Transverse colon (tissue), 4 donors: Measurements from ENCODE around the gene NAP1L5. TPM values are rescaled to one million over a fixed set of nuclear protein-coding genes. Genes with fewer than 3 reads are reported as not detected.

Experiments used
- DNase-seq: peaks from one replicate; pipeline ENCODE4 v3.0.0-alpha.2; 2019
- H3K27ac ChIP-seq, 4 donors: fragments of 200-600 bp; sonication (generic); 2 replicates each; pipeline ENCODE4 v1.5.1; 2016 to 2018; ENCODE audit warnings: inconsistent platforms in 4 of 4
- H3K27me3 ChIP-seq: fragments of 200-600 bp; sonication (generic); 2 replicates; pipeline ENCODE4 v1.5.1; 2017; ENCODE audit warnings: inconsistent platforms
- H3K36me3 ChIP-seq, 4 donors: fragments of 200-600 bp; sonication (generic); 2 replicates each; pipeline ENCODE4 v1.5.1; 2017 to 2019; ENCODE audit warnings: inconsistent platforms in 4 of 4
- H3K4me1 ChIP-seq, 4 donors: fragments of 200-600 bp; sonication (generic); 2 replicates each; pipeline ENCODE4 v1.5.1; 2017 to 2020; ENCODE audit warnings: inconsistent platforms in 4 of 4
- H3K4me3 ChIP-seq, 4 donors: fragments of 200-600 bp; sonication (generic); 1 replicate in 1 of 4; 2 replicates in 3 of 4; pipeline versions ENCODE4 v1.5.1 to v1.6.1; 2017 to 2019; ENCODE audit warnings: inconsistent platforms in 4 of 4
- H3K9me3 ChIP-seq, 2 donors: fragments of 200-600 bp; sonication (generic); 2 replicates each; pipeline ENCODE4 v1.5.1; 2017 to 2019; ENCODE audit warnings: inconsistent platforms in 2 of 2
- CTCF ChIP-seq, 5 experiments: fragments of 200-600 bp in 3 of 5; fragments of 450-650 bp in 2 of 5; sonication (generic) in 3 of 5; IDR thresholded peaks; 1 replicate in 2 of 5; 2 replicates in 3 of 5; pipeline ENCODE4 v1.5.1; 2016 to 2017; ENCODE audit warnings: antibody characterized with exemption in 5 of 5, inconsistent platforms in 3 of 5, mild to moderate bottlenecking in 2 of 5, moderate library complexity in 1 of 5
- EP300 ChIP-seq: sonication (generic); formaldehyde crosslinking; IDR thresholded peaks from one replicate; pipeline ENCODE4 v1.6.1; 2017; ENCODE audit warnings: antibody characterized with exemption, low read depth
- POLR2A ChIP-seq: fragments of 450-650 bp; IDR thresholded peaks from one replicate; pipeline ENCODE4 v1.6.1; 2016; ENCODE audit warnings: antibody characterized with exemption, mild to moderate bottlenecking, moderate library complexity
- POLR2AphosphoS5 ChIP-seq, 3 donors: sonication (generic); formaldehyde crosslinking; IDR thresholded peaks; one replicate each; pipeline ENCODE4 v1.6.1; 2016; ENCODE audit warnings: antibody characterized with exemption in 3 of 3
- WGBS, 2 donors: methylation state at CpG; one replicate each; pipeline ENCODE4 v1.1.5; 2018; ENCODE audit warnings: low coverage in 1 of 2; 5-methylcytosine and 5-hydroxymethylcytosine counted together
- in situ Hi-C, 4 donors: fragments of 200-750 bp; cut with MboI; loops; one replicate each; pipeline versions ENCODE4 v1.15.0 to v1.15.1; 2017; ENCODE audit warnings: low sequenced_read_pairs in 3 of 4, low pct_ligation_motif_present in 1 of 4, low pct_unique_long_range_greater_than_20kb in 1 of 4
- intact Hi-C: fragments of 100-400 bp; cut with DNase I; formaldehyde crosslinking; loops from one replicate; pipeline ENCODE4 v1.15.1; 2023; ENCODE audit warnings: low total_unique reads
- total RNA-seq, 4 donors: library from RNA; depleted of rRNA; stranded (reverse); fragments of >200 nt; gene quantifications; one replicate each; pipeline ENCODE4 v1.1.0, GENCODE V29; 2016

Gene NAP1L5
- total RNA-seq, 4 donors from 2014 or later: 3.5 TPM; not detected in 2

GRCh38 chr4:88705805-88706492, 8.3 kb upstream of the NAP1L5 start:
- peaks cover 0 to 5% (median 0%) of the 10 kb centered on the region in 4 donors for H3K4me1 ChIP-seq
- H3K36me3 ChIP-seq: peaks cover 0 to 23% (median 8%) of the 10 kb centered on the region in 4 donors
- peak overlapping the region in 1 of 4 donors; percentile 46 for H3K27ac ChIP-seq
- intact Hi-C loops (no loop called here), in situ Hi-C loops (loop anchor here in 2 of 4 donors (25.0 kb wide), 1 partner anchor 331 kb away; no protein-coding TSS in a partner anchor)
- WGBS, 2 donors: 86% methylated on average over 2 to 3 of the region's 3 CpGs
- DNase-seq: no peak
- no peak overlapping the region for H3K4me3 ChIP-seq
- no peak for TF ChIP-seq CTCF (IDR thresholded peaks at IDR 0.05)
- TF ChIP-seq POLR2A: no peak
- TF ChIP-seq POLR2AphosphoS5 (IDR thresholded peaks at IDR 0.05): no peak
- TF ChIP-seq EP300: no peak
- H3K9me3 ChIP-seq: no peaks in the 10 kb centered on the region
- H3K27me3 ChIP-seq: no peaks in the 10 kb centered on the region

- intact Hi-C loops (no loop called here), in situ Hi-C loops (loop anchor here in 2 of 4 donors (25.0 kb wide), 1 partner anchor 332 kb away; no protein-coding TSS in a partner anchor)
- H3K4me1 ChIP-seq: peaks cover 0 to 5% (median 0%) of the 10 kb centered on the region in 4 donors
- TF ChIP-seq EP300: no peak
- TF ChIP-seq POLR2AphosphoS5 (IDR thresholded peaks at IDR 0.05): no peak
- no peak for TF ChIP-seq CTCF (IDR thresholded peaks at IDR 0.05)
- TF ChIP-seq POLR2A: no peak
- no peaks in the 10 kb centered on the region for H3K9me3 ChIP-seq
- no peak overlapping the region for H3K4me3 ChIP-seq
- H3K27me3 ChIP-seq: no peaks in the 10 kb centered on the region
- H3K36me3 ChIP-seq: peaks cover 0 to 23% (median 5%) of the 10 kb centered on the region in 4 donors
- H3K27ac ChIP-seq: no peak overlapping the region
- no peak for DNase-seq
Observed at GRCh38 chr4:88705223-88705622, 7.6 kb upstream of the NAP1L5 start.

GRCh38 chr4:88702782-88703181, 5.2 kb upstream of the NAP1L5 start:
- Histone ChIP-seq H3K9me3 (no peaks in the 10 kb centered on the region), H3K36me3 (peaks cover 0 to 23% (median 4%) of the 10 kb centered on the region in 4 donors), H3K4me1 (peaks cover 0 to 5% (median 0%) of the 10 kb centered on the region in 4 donors), H3K4me3 (no peak overlapping the region), H3K27ac (no peak overlapping the region), H3K27me3 (no peaks in the 10 kb centered on the region)
- in situ Hi-C loops (loop anchor here in 2 of 4 donors (25.0 kb wide), 1 partner anchor 335 kb away; no protein-coding TSS in a partner anchor), intact Hi-C loops (loop anchor here (5.0 kb wide), 1 partner anchor 320 kb away; no protein-coding TSS in a partner anchor)
- WGBS, 2 donors: 78 to 82% methylated on average over 1 to 2 of the region's 2 CpGs
- TF ChIP-seq CTCF (IDR thresholded peaks at IDR 0.05): no peak
- no peak for TF ChIP-seq POLR2AphosphoS5 (IDR thresholded peaks at IDR 0.05)
- TF ChIP-seq POLR2A: no peak
- TF ChIP-seq EP300: no peak
- no peak for DNase-seq

GRCh38 chr4:88698519-88698918, 890 bp upstream of the NAP1L5 start:
- Histone ChIP-seq H3K27ac (peak overlapping the region in 1 of 4 donors; percentile 74), H3K4me3 (no peak overlapping the region), H3K9me3 (no peaks in the 10 kb centered on the region), H3K36me3 (no peaks in the 10 kb centered on the region), H3K4me1 (no peaks in the 10 kb centered on the region), H3K27me3 (no peaks in the 10 kb centered on the region)
- TF ChIP-seq CTCF (IDR thresholded peaks at IDR 0.05): no peak
- TF ChIP-seq EP300: no peak
- TF ChIP-seq POLR2A: no peak
- no peak for TF ChIP-seq POLR2AphosphoS5 (IDR thresholded peaks at IDR 0.05)
- in situ Hi-C loops (no loop called here), intact Hi-C loops (no loop called here)
- no peak for DNase-seq
- WGBS, 2 donors: 87 to 96% methylated on average over 6 to 7 of the region's 7 CpGs
